Heart left ventricle (tissue), 13 donors: Measurements from ENCODE around the gene NEMP1.

Experiments used
- CTCF ChIP-seq, 12 donors: fragments of 200-600 bp; sonication (generic) in 4 of 12; IDR thresholded peaks; one replicate each; pipeline versions ENCODE4 v1.5.0 to v1.8.0; 2018 to 2022; ENCODE audit warnings: antibody characterized with exemption in 12 of 12, mild to moderate bottlenecking in 5 of 12
- POLR2A ChIP-seq, 2 donors: fragments of 450-650 bp; IDR thresholded peaks; one replicate each; pipeline ENCODE4 v1.6.1; 2017; ENCODE audit warnings: antibody characterized with exemption in 2 of 2, mild to moderate bottlenecking in 2 of 2, moderate library complexity in 2 of 2
- donor health status: ischemic (EF 13 %, LVEDD 7.1; RV severe dilation, severe dysfunction).
- donor health status: DM: no; HTN: yes; CAD: no.
- donor health status: DM: no; HTN: no; CAD: no.
- donor health status: ischemic (EF 25% LVEDD 6.9; RV normal size, moderate dysfunction).
- donor health status: ischemic (EF 25% LVEDD 5.7; RV mildly dilated, moderate dysfunction).
- donor health status: ischemic (EF 35%, LVEDD 5.7; RV mildly dilated, moderate dysfunction).
- donor health status: nonischemic (EF 11% LVEDD 7.7; RV severe dilation, severe dysfunction).
- donor health status: DM: yes; HTN: yes; CAD: no.
- donor health status: PGD.
- donor health status: ischemic (EF 29% LVEDD 5.4; RV normal size, mild dysfunction).
- donor health status: nonischemic (EF 23%, LVEDD 6.1; RV moderate dilation, normal function).

GRCh38 chr12:57046086-57046791 lies 32.4 kb downstream of the NEMP1 start:
- no peak for TF ChIP-seq CTCF (IDR thresholded peaks at IDR 0.05)
- TF ChIP-seq POLR2A (IDR thresholded peaks at IDR 0.05), result no peak
